GM12874 (cell line): ENCODE data around the gene SLF1.

Source experiments
- TF ChIP-seq, protein P1 (sequence below): IDR thresholded peaks from 2 replicates; pipeline ENCODE4 v1.5.1; 2011; ENCODE audit warnings: low read depth, mild to moderate bottlenecking, control low read depth, low read length, moderate library complexity; ENCODE audit not compliant: insufficient read depth

The SLF1 gene

DNA sequence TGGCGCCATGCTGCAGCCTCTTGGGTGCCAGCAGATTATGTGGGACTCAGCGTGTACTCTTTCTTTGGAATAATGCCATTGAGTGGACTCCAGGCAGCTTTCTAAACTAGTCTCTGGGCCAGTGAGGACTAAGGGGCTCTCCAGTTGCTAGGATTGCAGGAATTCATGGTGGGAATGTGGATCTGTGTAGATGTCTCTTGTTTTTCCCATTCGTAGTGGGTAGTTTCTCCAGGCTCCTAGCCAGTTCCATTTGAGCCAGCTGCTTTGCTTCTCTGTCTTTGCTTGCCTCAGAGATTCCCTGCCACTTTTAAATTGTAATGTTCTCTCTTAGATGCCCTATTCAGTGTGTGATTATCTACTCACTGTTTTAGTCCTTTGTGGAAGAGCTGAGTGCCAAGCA is 42.6 kb downstream of the SLF1 start:
- TF ChIP-seq, protein P1, sequence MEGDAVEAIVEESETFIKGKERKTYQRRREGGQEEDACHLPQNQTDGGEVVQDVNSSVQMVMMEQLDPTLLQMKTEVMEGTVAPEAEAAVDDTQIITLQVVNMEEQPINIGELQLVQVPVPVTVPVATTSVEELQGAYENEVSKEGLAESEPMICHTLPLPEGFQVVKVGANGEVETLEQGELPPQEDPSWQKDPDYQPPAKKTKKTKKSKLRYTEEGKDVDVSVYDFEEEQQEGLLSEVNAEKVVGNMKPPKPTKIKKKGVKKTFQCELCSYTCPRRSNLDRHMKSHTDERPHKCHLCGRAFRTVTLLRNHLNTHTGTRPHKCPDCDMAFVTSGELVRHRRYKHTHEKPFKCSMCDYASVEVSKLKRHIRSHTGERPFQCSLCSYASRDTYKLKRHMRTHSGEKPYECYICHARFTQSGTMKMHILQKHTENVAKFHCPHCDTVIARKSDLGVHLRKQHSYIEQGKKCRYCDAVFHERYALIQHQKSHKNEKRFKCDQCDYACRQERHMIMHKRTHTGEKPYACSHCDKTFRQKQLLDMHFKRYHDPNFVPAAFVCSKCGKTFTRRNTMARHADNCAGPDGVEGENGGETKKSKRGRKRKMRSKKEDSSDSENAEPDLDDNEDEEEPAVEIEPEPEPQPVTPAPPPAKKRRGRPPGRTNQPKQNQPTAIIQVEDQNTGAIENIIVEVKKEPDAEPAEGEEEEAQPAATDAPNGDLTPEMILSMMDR, result no peak

DNA sequence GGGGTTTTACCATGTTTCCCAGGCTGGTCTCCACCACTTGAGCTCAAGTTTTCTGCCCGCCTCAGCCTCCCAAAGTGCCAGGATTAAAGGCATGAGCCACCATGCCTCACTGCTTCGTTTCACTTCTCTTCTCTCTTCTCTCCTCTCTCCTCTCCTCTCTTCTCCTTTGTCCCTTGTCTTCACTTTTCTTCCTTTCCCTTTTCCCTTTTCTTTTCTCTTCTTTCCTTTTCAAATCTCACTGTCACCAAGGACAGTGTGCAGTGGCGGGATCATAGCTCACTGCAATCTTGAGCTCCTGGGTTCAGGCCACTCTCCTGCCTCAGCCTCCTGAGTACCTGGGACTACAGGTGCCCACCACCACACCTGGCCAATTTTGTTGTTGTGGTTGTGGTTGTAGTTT is 49.5 kb downstream of the SLF1 start:
- TF ChIP-seq, protein P1, result no peak

DNA sequence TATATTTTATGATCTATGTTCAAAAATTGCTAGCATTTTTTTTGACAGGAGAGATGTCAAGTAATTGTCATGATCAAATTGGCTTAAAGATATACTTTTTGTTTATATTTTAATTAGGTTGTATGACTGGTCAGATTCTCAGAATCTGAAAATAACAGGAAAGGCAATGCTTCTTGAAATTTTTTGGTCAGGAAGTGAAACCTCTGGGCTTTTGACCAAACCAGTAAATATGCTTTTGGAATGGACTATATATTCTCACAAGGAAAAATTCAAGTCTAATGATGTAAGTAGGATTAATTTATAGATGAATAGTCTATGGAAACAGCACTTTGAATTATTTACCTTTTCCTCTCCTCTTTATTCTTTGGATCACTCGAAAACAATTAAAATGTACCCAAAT is 52.3 kb downstream of the SLF1 start:
- TF ChIP-seq, protein P1, result no peak

DNA sequence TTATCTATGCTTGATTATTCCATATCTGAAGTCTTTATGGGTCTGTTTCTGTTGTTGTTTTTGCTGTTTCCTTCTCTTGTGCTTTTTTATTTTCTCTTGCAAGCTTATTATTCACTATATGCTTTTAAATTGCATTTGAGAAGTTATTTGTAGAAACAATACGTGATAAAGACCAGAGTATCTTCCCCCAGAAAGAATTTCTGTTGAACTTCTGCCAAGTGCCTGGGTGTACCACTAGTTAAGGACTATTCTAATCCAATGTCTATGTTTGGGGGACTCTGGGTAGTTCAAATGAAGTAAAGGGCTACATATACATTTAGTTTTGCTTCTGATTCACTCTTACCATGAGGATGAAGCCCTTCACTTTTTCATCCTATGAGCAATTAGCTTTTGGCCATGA is 54.3 kb downstream of the SLF1 start:
- TF ChIP-seq, protein P1, result no peak

DNA sequence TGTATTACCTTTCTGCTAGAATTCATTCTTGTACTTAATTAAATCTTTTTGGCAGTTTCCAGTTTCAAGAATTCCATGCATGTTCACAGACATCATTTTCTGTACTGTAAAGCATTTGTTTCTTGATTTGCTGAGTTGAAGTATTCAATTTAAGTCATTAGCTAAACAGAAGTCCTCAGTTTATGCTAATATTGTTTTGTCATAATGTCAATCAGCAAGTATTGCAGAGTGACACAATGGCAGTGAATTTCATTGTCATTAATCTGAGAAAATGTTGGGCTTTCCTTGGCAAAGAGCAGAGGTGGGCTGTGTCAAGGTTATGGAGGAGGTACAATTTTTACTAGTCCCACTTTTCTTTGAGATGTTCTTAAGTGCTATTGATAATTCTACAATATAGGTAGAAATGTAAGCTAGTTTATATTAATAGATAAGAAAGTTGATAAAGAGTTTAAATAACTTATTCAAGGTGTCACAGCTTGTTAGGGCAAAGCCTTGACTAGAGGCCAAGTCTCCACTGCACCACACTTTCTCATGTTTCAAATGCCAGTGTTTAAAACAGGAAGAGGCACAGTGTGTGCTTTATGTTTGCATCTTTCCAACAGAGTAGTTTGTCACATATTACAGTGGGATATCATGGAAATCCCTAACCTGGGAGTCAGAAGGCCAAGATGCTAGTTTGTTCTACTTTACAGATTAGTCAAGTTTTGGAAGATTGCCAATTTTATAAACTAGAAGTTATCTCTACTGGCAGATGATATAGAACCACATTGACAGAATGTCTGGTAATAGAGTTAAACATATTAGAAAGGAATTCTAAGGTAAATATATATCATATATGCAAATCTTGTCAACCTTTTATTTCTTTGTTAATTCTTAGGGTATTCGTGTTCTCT is 56.3 kb downstream of the SLF1 start:
- TF ChIP-seq, protein P1, result no peak

DNA sequence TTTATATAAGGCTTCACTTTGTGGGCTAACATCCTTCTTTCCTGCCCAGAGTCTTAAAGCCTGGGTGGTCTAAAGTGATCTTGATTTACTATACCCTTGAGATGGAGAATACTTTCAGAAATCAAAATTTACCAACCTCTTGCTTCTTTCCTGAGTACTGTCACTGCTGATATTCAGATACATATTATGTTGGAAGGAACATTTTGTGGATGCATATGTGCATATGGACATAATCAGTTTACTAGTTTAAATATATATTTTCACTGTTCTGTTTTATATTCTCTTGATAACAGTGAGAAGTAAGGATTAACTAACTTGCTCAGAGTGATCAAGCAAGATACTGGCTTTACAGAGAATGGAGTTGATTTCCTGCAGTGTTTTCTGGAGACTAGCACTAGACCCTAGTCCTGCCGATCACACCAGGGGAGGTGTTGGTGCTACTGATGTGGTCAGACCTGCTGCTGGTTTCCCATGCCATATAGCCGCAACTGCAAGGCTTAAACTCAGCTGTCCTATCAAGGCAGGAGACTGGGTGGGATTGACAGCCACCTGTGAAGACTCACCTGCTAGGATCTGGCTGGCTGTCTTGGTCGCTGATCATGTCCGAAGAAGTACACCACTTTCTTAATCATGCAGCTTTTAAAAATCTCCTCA is 57.6 kb downstream of the SLF1 start:
- TF ChIP-seq, protein P1, result no peak

DNA sequence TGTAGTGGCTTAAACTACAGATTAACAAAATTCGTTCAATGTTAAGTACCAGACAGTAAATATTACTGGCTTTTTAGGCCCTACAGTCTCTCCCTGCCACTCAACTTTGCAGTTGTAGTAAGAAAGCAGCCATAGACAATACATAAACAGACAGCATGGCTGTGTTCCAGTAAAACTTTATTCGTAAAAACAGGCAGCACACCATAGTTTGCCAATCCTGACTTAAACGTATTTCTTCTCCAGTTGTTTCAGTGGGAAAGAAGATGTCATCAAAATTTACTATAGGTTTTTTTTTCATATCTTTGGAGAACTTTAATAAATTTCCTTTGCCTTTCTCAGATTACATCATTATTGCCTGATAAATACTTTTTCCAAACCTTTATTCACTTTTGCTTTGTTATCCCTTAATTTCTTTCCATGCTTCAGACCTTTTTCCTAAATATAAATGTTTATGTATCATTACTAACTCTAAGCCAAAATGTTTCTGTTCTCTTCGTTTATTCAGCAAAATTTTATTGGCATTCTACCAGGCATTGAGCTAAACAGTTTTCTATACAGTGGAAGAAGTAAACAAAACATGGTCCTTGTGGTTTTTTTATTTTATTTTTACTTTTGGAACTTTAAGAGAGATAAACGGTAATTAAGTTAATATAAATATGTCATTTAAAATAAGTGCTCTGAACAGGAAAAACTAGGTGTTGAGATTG is 64.5 kb downstream of the SLF1 start:
- TF ChIP-seq, protein P1, result no peak
